ENCODE data around the gene SIGLEC5. TPM values are rescaled to one million over a fixed set of nuclear protein-coding genes. Genes with fewer than 3 reads are reported as not detected.

SIGLEC5 gene
- total RNA-seq, 1 donor from 2014 or later = not detected

DNA sequence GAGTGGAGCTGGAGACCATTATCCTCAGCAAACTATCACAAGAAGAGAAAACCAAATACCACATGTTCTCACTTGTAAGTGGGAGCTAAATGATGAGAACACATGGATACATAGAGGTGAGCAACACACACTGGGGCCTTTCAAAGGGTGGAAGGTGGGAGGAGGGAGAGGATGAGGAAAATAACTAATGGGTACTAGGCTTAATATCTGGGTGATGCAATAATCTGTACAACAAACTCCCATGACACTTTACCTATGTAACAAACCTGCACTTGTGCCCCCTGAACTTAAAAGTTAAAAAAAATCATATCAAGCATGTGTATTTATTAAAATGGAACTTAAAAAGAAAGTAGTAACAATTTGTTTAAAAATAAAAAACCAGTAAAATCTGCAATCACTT is 11.4 kb upstream of the SIGLEC5 start:
- Mint-ChIP-seq H3K36me3 (ENCODE audit: low read depth, unreplicated experiment) (peaks cover 6% of the 10 kb centered on the region), H3K4me1 (ENCODE audit: unreplicated experiment) (no peaks in the 10 kb centered on the region)
- DNase-seq (ENCODE audit: low spot score) = no peak

DNA sequence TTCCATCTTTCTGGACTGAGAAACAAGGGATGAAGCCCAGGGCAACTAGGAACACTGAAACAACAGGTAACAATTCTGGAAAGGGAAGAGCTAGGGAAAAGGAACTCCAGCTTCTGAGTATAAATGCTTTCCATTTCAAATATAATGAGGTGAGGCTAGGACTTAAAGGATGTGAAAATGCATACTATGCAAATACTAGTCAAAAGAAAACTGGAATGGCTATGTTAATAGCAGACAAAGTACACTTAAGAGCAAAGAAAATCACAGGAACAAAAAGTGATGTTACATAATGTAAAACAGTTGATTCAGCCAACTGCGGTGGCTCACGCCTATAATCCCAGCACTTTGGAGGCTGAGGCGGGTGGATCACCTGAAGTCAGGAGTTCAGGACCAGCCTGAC is 10.2 kb upstream of the SIGLEC5 start:
- Mint-ChIP-seq H3K9me3 (ENCODE audit: unreplicated experiment) (peaks cover 5% of the 10 kb centered on the region), H3K27ac (ENCODE audit: unreplicated experiment) (no peak overlapping the region), H3K4me3 (ENCODE audit: unreplicated experiment) (no peak overlapping the region), H3K4me1 (ENCODE audit: unreplicated experiment) (no peaks in the 10 kb centered on the region), H3K27me3 (ENCODE audit: unreplicated experiment) (peaks cover 2% of the 10 kb centered on the region), H3K36me3 (ENCODE audit: low read depth, unreplicated experiment) (peaks cover 6% of the 10 kb centered on the region)
- DNase-seq (ENCODE audit: low spot score) = no peak
- TF ChIP-seq, protein P1, sequence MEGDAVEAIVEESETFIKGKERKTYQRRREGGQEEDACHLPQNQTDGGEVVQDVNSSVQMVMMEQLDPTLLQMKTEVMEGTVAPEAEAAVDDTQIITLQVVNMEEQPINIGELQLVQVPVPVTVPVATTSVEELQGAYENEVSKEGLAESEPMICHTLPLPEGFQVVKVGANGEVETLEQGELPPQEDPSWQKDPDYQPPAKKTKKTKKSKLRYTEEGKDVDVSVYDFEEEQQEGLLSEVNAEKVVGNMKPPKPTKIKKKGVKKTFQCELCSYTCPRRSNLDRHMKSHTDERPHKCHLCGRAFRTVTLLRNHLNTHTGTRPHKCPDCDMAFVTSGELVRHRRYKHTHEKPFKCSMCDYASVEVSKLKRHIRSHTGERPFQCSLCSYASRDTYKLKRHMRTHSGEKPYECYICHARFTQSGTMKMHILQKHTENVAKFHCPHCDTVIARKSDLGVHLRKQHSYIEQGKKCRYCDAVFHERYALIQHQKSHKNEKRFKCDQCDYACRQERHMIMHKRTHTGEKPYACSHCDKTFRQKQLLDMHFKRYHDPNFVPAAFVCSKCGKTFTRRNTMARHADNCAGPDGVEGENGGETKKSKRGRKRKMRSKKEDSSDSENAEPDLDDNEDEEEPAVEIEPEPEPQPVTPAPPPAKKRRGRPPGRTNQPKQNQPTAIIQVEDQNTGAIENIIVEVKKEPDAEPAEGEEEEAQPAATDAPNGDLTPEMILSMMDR (IDR thresholded peaks at IDR 0.05; ENCODE audit: unreplicated experiment) = no peak

More for the DNA sequence above, 11.4 kb upstream of the SIGLEC5 start:
- TF ChIP-seq, protein P1 (IDR thresholded peaks at IDR 0.05; ENCODE audit: unreplicated experiment) = no peak
- Mint-ChIP-seq H3K9me3 (ENCODE audit: unreplicated experiment) (peaks cover 5% of the 10 kb centered on the region), H3K4me3 (ENCODE audit: unreplicated experiment) (no peak overlapping the region), H3K27ac (ENCODE audit: unreplicated experiment) (no peak overlapping the region), H3K27me3 (ENCODE audit: unreplicated experiment) (peaks cover 2% of the 10 kb centered on the region)

DNA sequence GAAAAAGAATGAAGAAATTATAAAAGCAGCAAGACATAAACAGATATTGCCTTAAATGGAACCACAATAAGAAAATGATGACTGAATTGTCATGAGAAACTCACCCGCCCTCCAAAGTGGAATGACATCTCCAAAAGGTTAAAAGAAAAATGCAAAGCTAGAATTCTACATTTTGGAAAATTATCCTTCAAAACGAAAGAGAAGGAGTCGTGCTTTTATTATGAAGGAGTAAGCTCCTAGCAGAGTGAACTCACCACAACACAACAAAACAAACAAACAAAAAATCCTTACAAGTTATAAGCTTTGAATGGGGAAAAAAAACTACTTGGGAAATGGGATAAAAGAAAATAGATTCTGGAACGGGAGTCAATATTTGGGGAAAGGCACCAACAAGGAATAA is 9.7 kb upstream of the SIGLEC5 start:
- Mint-ChIP-seq H3K36me3 (ENCODE audit: low read depth, unreplicated experiment) (peaks cover 6% of the 10 kb centered on the region), H3K27me3 (ENCODE audit: unreplicated experiment) (no peaks in the 10 kb centered on the region), H3K27ac (ENCODE audit: unreplicated experiment) (no peak overlapping the region), H3K4me1 (ENCODE audit: unreplicated experiment) (no peaks in the 10 kb centered on the region), H3K4me3 (ENCODE audit: unreplicated experiment) (no peak overlapping the region), H3K9me3 (ENCODE audit: unreplicated experiment) (peaks cover 5% of the 10 kb centered on the region)
- TF ChIP-seq, protein P1 (IDR thresholded peaks at IDR 0.05; ENCODE audit: unreplicated experiment) = no peak
- DNase-seq (ENCODE audit: low spot score) = no peak

DNA sequence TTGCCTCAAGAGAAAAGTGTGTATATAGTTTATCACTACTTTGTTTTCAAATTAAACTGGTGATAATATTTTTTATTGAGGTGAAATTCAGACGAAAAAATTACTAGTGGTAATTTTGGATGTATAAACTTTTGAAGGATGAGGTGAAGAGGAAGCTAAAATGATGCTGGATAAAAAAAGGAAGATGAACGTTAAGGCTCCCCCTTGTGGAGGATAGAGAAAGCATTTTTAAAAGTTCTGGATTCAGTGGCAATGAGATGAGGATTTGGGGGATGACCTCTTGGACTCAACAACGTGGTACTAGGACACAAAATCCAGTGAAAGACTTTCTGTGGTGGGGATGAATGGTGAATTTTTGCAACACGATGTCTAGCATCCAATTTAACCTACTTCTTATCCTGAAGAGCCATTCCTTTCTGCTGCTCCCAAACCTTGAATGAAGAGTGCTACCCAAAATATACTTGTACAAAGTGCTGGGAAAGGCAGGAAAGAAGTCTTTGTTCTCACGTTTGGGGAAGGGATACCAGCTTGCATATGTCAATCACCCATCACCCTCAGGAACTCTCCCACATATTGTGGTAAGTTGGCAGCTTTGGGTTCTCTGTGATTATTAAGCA is 7.3 kb upstream of the SIGLEC5 start:
- Mint-ChIP-seq H3K27me3 (ENCODE audit: unreplicated experiment) (no peaks in the 10 kb centered on the region), H3K9me3 (ENCODE audit: unreplicated experiment) (peaks cover 5% of the 10 kb centered on the region), H3K4me3 (ENCODE audit: unreplicated experiment) (no peak overlapping the region), H3K36me3 (ENCODE audit: low read depth, unreplicated experiment) (no peaks in the 10 kb centered on the region), H3K4me1 (ENCODE audit: unreplicated experiment) (no peaks in the 10 kb centered on the region), H3K27ac (ENCODE audit: unreplicated experiment) (no peak overlapping the region)
- TF ChIP-seq, protein P1 (IDR thresholded peaks at IDR 0.05; ENCODE audit: unreplicated experiment) = peak; percentile 49
- DNase-seq (ENCODE audit: low spot score) = no peak

DNA sequence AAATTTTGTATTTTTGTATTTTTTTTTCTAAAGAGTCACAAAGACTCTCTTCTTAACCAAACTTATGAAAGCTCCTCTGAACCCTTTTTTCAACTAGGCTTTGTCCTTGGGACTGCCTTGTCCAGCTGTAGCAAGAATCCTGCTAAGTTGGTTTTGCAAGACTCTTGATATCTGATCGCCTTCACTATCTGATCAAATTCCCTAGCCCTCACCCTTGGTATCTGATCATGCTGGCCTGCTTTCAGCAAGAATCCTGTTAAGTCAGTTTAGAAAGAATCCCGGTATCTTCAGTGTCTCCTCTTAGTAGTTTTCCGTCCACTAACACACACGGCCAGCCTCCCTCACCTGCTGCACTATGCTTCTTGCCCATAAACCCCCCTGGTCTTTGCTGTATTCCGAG is 1.9 kb upstream of the SIGLEC5 start:
- TF ChIP-seq, protein P1 (IDR thresholded peaks at IDR 0.05; ENCODE audit: unreplicated experiment) = no peak
- H3K36me3 Mint-ChIP-seq (ENCODE audit: low read depth, unreplicated experiment) = peaks cover 6% of the 10 kb centered on the region

More for the DNA sequence above, 1.9 kb upstream of the SIGLEC5 start:
- DNase-seq (ENCODE audit: low spot score) = no peak
- Mint-ChIP-seq H3K4me1 (ENCODE audit: unreplicated experiment) (no peaks in the 10 kb centered on the region), H3K27me3 (ENCODE audit: unreplicated experiment) (peaks cover 5% of the 10 kb centered on the region), H3K9me3 (ENCODE audit: unreplicated experiment) (no peaks in the 10 kb centered on the region), H3K4me3 (ENCODE audit: unreplicated experiment) (no peak overlapping the region), H3K27ac (ENCODE audit: unreplicated experiment) (no peak overlapping the region)

Measured in endothelial cell (in vitro differentiated cells).